ENCODE measurements around the gene CFAP77. TPM values are rescaled to one million over a fixed set of nuclear protein-coding genes. Genes with fewer than 3 reads are reported as not detected.

The CFAP77 gene
- total and polyA plus RNA-seq, 10 of the 15 experiments (the other 5 are each of a cell fraction or from before 2014, with no cell fraction given) = 0.33 TPM; not detected in 9

DNA sequence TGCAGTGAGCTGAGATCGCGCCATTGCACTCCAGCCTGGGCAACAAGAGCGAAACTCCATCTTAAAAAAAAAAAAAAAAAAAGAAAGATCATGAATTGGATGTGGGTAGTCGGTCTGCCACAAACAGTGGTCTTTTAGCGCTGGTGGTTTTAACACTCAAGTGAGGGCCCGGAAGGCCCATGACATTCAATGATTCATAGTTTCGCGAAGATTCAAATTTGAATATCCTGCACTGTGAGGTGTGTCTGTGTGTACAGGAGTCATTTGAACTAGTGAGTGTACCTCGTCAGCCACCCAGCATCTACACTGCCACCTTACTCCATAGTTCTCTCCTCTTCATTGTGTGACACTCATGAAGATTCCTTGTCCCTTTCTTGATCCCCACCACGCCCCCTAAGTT lies 41.3 kb downstream of the CFAP77 start:
- Histone ChIP-seq H4K20me1 (ENCODE audit: control insufficient read depth, insufficient read depth) (no peaks in the 10 kb centered on the region), H3K4me2 (ENCODE audit: control insufficient read depth, insufficient read depth) (no peak overlapping the region), H3K79me2 (ENCODE audit: control insufficient read depth, insufficient read depth, low read length) (no peaks in the 10 kb centered on the region), H3K27me3 (replicated peaks in 1 of 2; ENCODE audit: control insufficient read depth in 2 of 2, insufficient read depth in 2 of 2, low read length in 1 of 2) (peaks cover 0 to 1% of the 10 kb centered on the region in 2 experiments; a peak in 1 of 4 replicates), H3K4me3 (no peak overlapping the region), H3K27ac (ENCODE audit: control insufficient read depth, insufficient read depth) (no peak overlapping the region), H3K9me3 (replicated peaks; ENCODE audit: control insufficient read depth, insufficient read depth, low read length) (no peaks in the 10 kb centered on the region), H3K4me1 (ENCODE audit: control insufficient read depth, insufficient read depth, low read length) (no peaks in the 10 kb centered on the region), H3K9ac (ENCODE audit: control insufficient read depth, insufficient read depth, low read length) (no peak overlapping the region), H3K36me3 (ENCODE audit: control insufficient read depth in 2 of 2, insufficient read depth in 2 of 2, low read length in 1 of 2) (no peaks in the 10 kb centered on the region), H2AFZ (ENCODE audit: control insufficient read depth, low read depth, low read length) (no peak overlapping the region)
- CTCF ChIA-PET = no interaction called here
- RAD21 ChIA-PET (ENCODE audit: unreplicated experiment) = no interaction called here
- TF ChIP-seq SKIL (IDR thresholded peaks at IDR 0.05; ENCODE audit: low read depth, poor library complexity, severe bottlenecking) = no peak
- no peak for TF ChIP-seq ZBTB4 (CRISPR knock-in tag; IDR thresholded peaks at IDR 0.05)
- TF ChIP-seq BRCA1 (IDR thresholded peaks at IDR 0.05; ENCODE audit: low read depth, low read length) = no peak
- no peak for TF ChIP-seq FOXM1 (IDR thresholded peaks at IDR 0.05; ENCODE audit: low read depth, low read length)
- no peak for TF ChIP-seq CBX3 (IDR thresholded peaks at IDR 0.05; ENCODE audit: borderline replicate concordance, low read depth)
- no peak for TF ChIP-seq NFYA (IDR thresholded peaks at IDR 0.05; ENCODE audit: borderline replicate concordance, low read depth, low read length)
- no peak for TF ChIP-seq SUZ12 (IDR thresholded peaks at IDR 0.05; ENCODE audit: unreplicated experiment)
- TF ChIP-seq BHLHE40 (IDR thresholded peaks at IDR 0.05; ENCODE audit: borderline replicate concordance in 1 of 2, low read depth in 2 of 2, low read length in 1 of 2) = no peak
- TF ChIP-seq RFX5 (IDR thresholded peaks at IDR 0.05; ENCODE audit: low read depth, low read length) = no peak
- in situ Hi-C loops (cut with MboI) (no loop called here), intact Hi-C loops (cut with micrococcal nuclease; ENCODE audit: unreplicated experiment) (no loop called here)
- WGBS (ENCODE audit: insufficient coverage, insufficient replicate concordance, low lambda C conversion rate, missing lambda C conversion rate) = 27% methylated on average over 7 of the region's 10 CpGs
- DNase-seq (ENCODE audit: low read depth, low spot score) (no peak), FAIRE-seq (no peak), ATAC-seq (no peak)
- BruUV-seq (replicated peaks) = no TSS peak
- POLR2A ChIA-PET = no interaction called here
- SMC1A ChIA-PET (ENCODE audit: uncharacterized antibody, unreplicated experiment) = no interaction called here
